ENCODE measurements around the gene MTERF4.

MTERF4 gene

GRCh38 chr2:241049739-241050623, 52.1 kb downstream of the MTERF4 start:
- DNase-seq = no peak

- no peak for DNase-seq
Observed at GRCh38 chr2:241048949-241049343, 53.1 kb downstream of the MTERF4 start.

- DNase-seq = no peak
Observed at GRCh38 chr2:241048149-241048948, 53.7 kb downstream of the MTERF4 start.

GRCh38 chr2:241047253-241048010, 54.7 kb downstream of the MTERF4 start:
- DNase-seq = no peak

Data from activated CD4-positive, alpha-beta T cell treated with anti-CD3 and anti-CD28 coated beads, Interleukin-2, amount 50 U/mL, for 4 hours (primary cell).